Measurements from ENCODE around the gene NKX6-1. TPM values are rescaled to one million over a fixed set of nuclear protein-coding genes. Genes with fewer than 3 reads are reported as not detected.

NKX6-1 gene
- total RNA-seq, 1 donor from 2014 or later = 14.6 TPM

GRCh38 chr4:84472154-84472553 lies 26.9 kb downstream of the NKX6-1 start:
- H3K4me1 Mint-ChIP-seq (ENCODE audit: unreplicated experiment) = no peaks in the 10 kb centered on the region
- no peak for TF ChIP-seq CTCF (IDR thresholded peaks at IDR 0.05; ENCODE audit: unreplicated experiment)
- no peaks in the 10 kb centered on the region for H3K27me3 Mint-ChIP-seq (ENCODE audit: unreplicated experiment)
- H3K36me3 Mint-ChIP-seq (ENCODE audit: low read depth, unreplicated experiment) = no peaks in the 10 kb centered on the region
- H3K9me3 Mint-ChIP-seq (ENCODE audit: unreplicated experiment) = no peaks in the 10 kb centered on the region
- no peak overlapping the region for H3K4me3 Mint-ChIP-seq (ENCODE audit: unreplicated experiment)
- H3K27ac Mint-ChIP-seq (ENCODE audit: unreplicated experiment) = no peak overlapping the region
- no peak for DNase-seq (ENCODE audit: low spot score)

- DNase-seq (ENCODE audit: low spot score) = peak; percentile 25
- Mint-ChIP-seq H3K4me1 (ENCODE audit: unreplicated experiment) (no peaks in the 10 kb centered on the region), H3K9me3 (ENCODE audit: unreplicated experiment) (no peaks in the 10 kb centered on the region), H3K27me3 (ENCODE audit: unreplicated experiment) (no peaks in the 10 kb centered on the region), H3K27ac (ENCODE audit: unreplicated experiment) (no peak overlapping the region), H3K4me3 (ENCODE audit: unreplicated experiment) (no peak overlapping the region), H3K36me3 (ENCODE audit: low read depth, unreplicated experiment) (no peaks in the 10 kb centered on the region)
- TF ChIP-seq CTCF (IDR thresholded peaks at IDR 0.05; ENCODE audit: unreplicated experiment) = no peak
Observed at GRCh38 chr4:84470204-84470785, 28.8 kb downstream of the NKX6-1 start.

- no peak overlapping the region for H3K4me3 Mint-ChIP-seq (ENCODE audit: unreplicated experiment)
- TF ChIP-seq CTCF (IDR thresholded peaks at IDR 0.05; ENCODE audit: unreplicated experiment) = no peak
- no peak overlapping the region for H3K27ac Mint-ChIP-seq (ENCODE audit: unreplicated experiment)
- DNase-seq (ENCODE audit: low spot score) = no peak
- no peaks in the 10 kb centered on the region for H3K36me3 Mint-ChIP-seq (ENCODE audit: low read depth, unreplicated experiment)
- no peaks in the 10 kb centered on the region for H3K27me3 Mint-ChIP-seq (ENCODE audit: unreplicated experiment)
- no peaks in the 10 kb centered on the region for H3K9me3 Mint-ChIP-seq (ENCODE audit: unreplicated experiment)
- no peaks in the 10 kb centered on the region for H3K4me1 Mint-ChIP-seq (ENCODE audit: unreplicated experiment)
Observed at GRCh38 chr4:84467601-84468000, 31.5 kb downstream of the NKX6-1 start.

- no peaks in the 10 kb centered on the region for H3K9me3 Mint-ChIP-seq (ENCODE audit: unreplicated experiment)
- H3K4me1 Mint-ChIP-seq (ENCODE audit: unreplicated experiment) = no peaks in the 10 kb centered on the region
- no peak overlapping the region for H3K27ac Mint-ChIP-seq (ENCODE audit: unreplicated experiment)
- peaks cover 2% of the 10 kb centered on the region for H3K27me3 Mint-ChIP-seq (ENCODE audit: unreplicated experiment)
- H3K4me3 Mint-ChIP-seq (ENCODE audit: unreplicated experiment) = no peak overlapping the region
- no peak for DNase-seq (ENCODE audit: low spot score)
- TF ChIP-seq CTCF (IDR thresholded peaks at IDR 0.05; ENCODE audit: unreplicated experiment) = no peak
- H3K36me3 Mint-ChIP-seq (ENCODE audit: low read depth, unreplicated experiment) = no peaks in the 10 kb centered on the region
Observed at GRCh38 chr4:84459783-84460182, 39.3 kb downstream of the NKX6-1 start.

- Mint-ChIP-seq H3K4me1 (ENCODE audit: unreplicated experiment) (no peaks in the 10 kb centered on the region), H3K27ac (ENCODE audit: unreplicated experiment) (no peak overlapping the region), H3K4me3 (ENCODE audit: unreplicated experiment) (no peak overlapping the region), H3K27me3 (ENCODE audit: unreplicated experiment) (peaks cover 2% of the 10 kb centered on the region), H3K36me3 (ENCODE audit: low read depth, unreplicated experiment) (no peaks in the 10 kb centered on the region), H3K9me3 (ENCODE audit: unreplicated experiment) (no peaks in the 10 kb centered on the region)
- TF ChIP-seq CTCF (IDR thresholded peaks at IDR 0.05; ENCODE audit: unreplicated experiment) = no peak
- DNase-seq (ENCODE audit: low spot score) = no peak
Observed at GRCh38 chr4:84456157-84456556, 42.9 kb downstream of the NKX6-1 start.
